ENCODE measurements around the gene PARP4. TPM values are rescaled to one million over a fixed set of nuclear protein-coding genes. Genes with fewer than 3 reads are reported as not detected.
"Not testable (repeated sequence)": the region's sequence is repeated elsewhere in the genome, so short reads cannot be mapped to it uniquely, and the experiment has no call there.

PARP4 gene
- polyA plus RNA-seq, 3 donors: 11.6 to 13.0 (median 12.4) TPM

GRCh38 chr13:24463078-24463477 is 49.5 kb downstream of the PARP4 start:
- WGBS, 3 donors: 71 to 98% (median 76%) methylated on average over 2 of the region's 2 CpGs

GRCh38 chr13:24460256-24460655 is 52.3 kb downstream of the PARP4 start:
- WGBS, 3 donors: 77 to 87% (median 79%) methylated on average over 6 of the region's 6 CpGs
- H3K27ac ChIP-seq (ENCODE audit: low read depth, low read length): no peak overlapping the region

More at GRCh38 chr13:24463078-24463477, 49.5 kb downstream of the PARP4 start:
- H3K27ac ChIP-seq (ENCODE audit: low read depth, low read length): no peak overlapping the region

- no peak overlapping the region for H3K27ac ChIP-seq (ENCODE audit: low read depth, low read length)
- WGBS, 3 donors: 85 to 93% (median 89%) methylated on average over 3 of the region's 3 CpGs
Observed at GRCh38 chr13:24459726-24460125, 52.9 kb downstream of the PARP4 start.

GRCh38 chr13:24459234-24459633 is 53.3 kb downstream of the PARP4 start:
- WGBS, 3 donors: 39 to 76% (median 47%) methylated on average over 2 of the region's 2 CpGs

GRCh38 chr13:24458736-24459135 is 53.8 kb downstream of the PARP4 start:
- 76 to 81% (median 79%) methylated on average over 4 of the region's 4 CpGs for WGBS, 3 donors
- H3K27ac ChIP-seq (ENCODE audit: low read depth, low read length): no peak overlapping the region

More at GRCh38 chr13:24459234-24459633, 53.3 kb downstream of the PARP4 start:
- no peak overlapping the region for H3K27ac ChIP-seq (ENCODE audit: low read depth, low read length)

GRCh38 chr13:24456396-24456795 is 56.2 kb downstream of the PARP4 start:
- WGBS, 3 donors: 87 to 96% (median 96%) methylated on average over 8 of the region's 8 CpGs
- no peak overlapping the region for H3K27ac ChIP-seq (ENCODE audit: low read depth, low read length)

- WGBS, 3 donors: 83 to 92% (median 90%) methylated on average over 5 to 6 of the region's 6 CpGs
Observed at GRCh38 chr13:24454056-24454455, 58.5 kb downstream of the PARP4 start.

GRCh38 chr13:24452044-24452443 is 60.5 kb downstream of the PARP4 start:
- H3K27ac ChIP-seq (ENCODE audit: low read depth, low read length): no peak overlapping the region
- WGBS, 3 donors: 89 to 98% (median 96%) methylated on average over 9 of the region's 9 CpGs

More at GRCh38 chr13:24454056-24454455, 58.5 kb downstream of the PARP4 start:
- H3K27ac ChIP-seq (ENCODE audit: low read depth, low read length): no peak overlapping the region

GRCh38 chr13:24450530-24450929 is 62.0 kb downstream of the PARP4 start:
- WGBS, 3 donors: 59 to 83% (median 72%) methylated on average over 6 of the region's 6 CpGs
- H3K27ac ChIP-seq (ENCODE audit: low read depth, low read length): no peak overlapping the region

GRCh38 chr13:24444851-24445250 is 67.7 kb downstream of the PARP4 start:
- WGBS, 3 donors: 87 to 90% (median 87%) methylated on average over 9 of the region's 9 CpGs
- not testable (repeated sequence) for H3K27ac ChIP-seq (ENCODE audit: low read depth, low read length)

GRCh38 chr13:24443366-24443765 is 69.2 kb downstream of the PARP4 start:
- H3K27ac ChIP-seq (ENCODE audit: low read depth, low read length): no peak overlapping the region
- WGBS, 3 donors: 86 to 96% (median 89%) methylated on average over 4 of the region's 4 CpGs

- WGBS, 3 donors: 98 to 100% (median 98%) methylated on average over 3 of the region's 3 CpGs
- H3K27ac ChIP-seq (ENCODE audit: low read depth, low read length): not testable (repeated sequence)
Observed at GRCh38 chr13:24426045-24426444, 86.5 kb downstream of the PARP4 start.

GRCh38 chr13:24419668-24420067 is 92.9 kb downstream of the PARP4 start:
- 73 to 83% (median 83%) methylated on average over 6 of the region's 6 CpGs for WGBS, 3 donors
- not testable (repeated sequence) for H3K27ac ChIP-seq (ENCODE audit: low read depth, low read length)

- WGBS, 3 donors: 64 to 69% (median 69%) methylated on average over 3 of the region's 3 CpGs
- no peak overlapping the region for H3K27ac ChIP-seq (ENCODE audit: low read depth, low read length)
Observed at GRCh38 chr13:24407844-24408243, 104.7 kb downstream of the PARP4 start.

GRCh38 chr13:24406524-24406923 is 106.1 kb downstream of the PARP4 start:
- H3K27ac ChIP-seq (ENCODE audit: low read depth, low read length): no peak overlapping the region
- WGBS, 3 donors: 72 to 94% (median 91%) methylated on average over 4 of the region's 4 CpGs

GRCh38 chr13:24396821-24397220 is 115.8 kb downstream of the PARP4 start:
- no peak overlapping the region for H3K27ac ChIP-seq (ENCODE audit: low read depth, low read length)
- 89 to 97% (median 89%) methylated on average over 2 of the region's 2 CpGs for WGBS, 3 donors

- WGBS, 3 donors: 88 to 91% (median 88%) methylated on average over 4 of the region's 4 CpGs
- H3K27ac ChIP-seq (ENCODE audit: low read depth, low read length): no peak overlapping the region
Observed at GRCh38 chr13:24392972-24393371, 119.6 kb downstream of the PARP4 start.

GRCh38 chr13:24391771-24392683 is 120.6 kb downstream of the PARP4 start:
- H3K27ac ChIP-seq (ENCODE audit: low read depth, low read length): not testable (repeated sequence)
- WGBS, 3 donors: 85 to 88% (median 87%) methylated on average over 23 to 25 of the region's 27 CpGs

- not testable (repeated sequence) for H3K27ac ChIP-seq (ENCODE audit: low read depth, low read length)
- 82 to 93% (median 90%) methylated on average over 6 to 9 of the region's 9 CpGs for WGBS, 3 donors
Observed at GRCh38 chr13:24390795-24391194, 121.8 kb downstream of the PARP4 start.

GRCh38 chr13:24389506-24389905 is 123.1 kb downstream of the PARP4 start:
- 56 to 71% (median 62%) methylated on average over 6 of the region's 6 CpGs for WGBS, 3 donors
- no peak overlapping the region for H3K27ac ChIP-seq (ENCODE audit: low read depth, low read length)

All from adipose tissue (tissue), 3 donors.